HepG2 (cell line): ENCODE results near the gene PRSS38. TPM values are rescaled to one million over a fixed set of nuclear protein-coding genes. Genes with fewer than 3 reads are reported as not detected.

Source experiments
- ATAC-seq: fragments of 200-7000 bp; cut with Tn5 transposase; 3 replicates; pipeline ENCODE4 v1.9.1; 2020; ENCODE audit warnings: mild to moderate bottlenecking, moderate library complexity
- BruUV-seq: library from RNA; stranded (reverse); fragments of 400-500 nt; replicated peaks from 2 replicates; lab custom pipeline; 2021; lab: Mats Ljungman, UMichigan
- CTCF ChIA-PET: fragments of 300-600 bp; formaldehyde crosslinking; extraction: SDS; loops from one replicate; lab custom pipeline; 2021; ENCODE audit warnings: low total read pairs, inconsistent platforms, low intra/inter-chr PET ratio; lab: Yijun Ruan, JAX
- POLR2A ChIA-PET: fragments of 350-600 bp; sonication (Branson Sonifier 250); formaldehyde crosslinking; loops from one replicate; lab custom pipeline; 2020; ENCODE audit warnings: antibody characterized with exemption, inconsistent platforms; lab: Yijun Ruan, JAX
- DNase-seq: peaks from one replicate; pipeline ENCODE4 v3.0.0-alpha.2; 2015; ENCODE audit warnings: low spot score
- FAIRE-seq: peaks from 3 replicates; lab custom pipeline; 2011; peaks lifted over from hg19 to GRCh38; lab: Jason Lieb, UNC
- H2AFZ ChIP-seq: one replicate; pipeline ENCODE4 v1.6.1; 2011; ENCODE audit warnings: low read length, inconsistent platforms
- H3K27ac ChIP-seq: fragments of 300-600 bp; 3 replicates; pipeline ENCODE4 v1.8.0; 2011; ENCODE audit warnings: mixed run types, mild to moderate bottlenecking, mixed read lengths, low read length, inconsistent platforms; ENCODE audit not compliant: insufficient read depth; ENCODE audit errors: extremely low read length
- H3K27me3 ChIP-seq, 2 experiments: fragments of 200-600 bp in 1 of 2; 2 replicates in 1 of 2; 3 replicates in 1 of 2; pipeline versions ENCODE4 v1.6.0 to v1.8.0; 2011; ENCODE audit warnings: low read length in 2 of 2, mild to moderate bottlenecking in 2 of 2, moderate library complexity in 2 of 2, inconsistent platforms in 1 of 2; ENCODE audit not compliant: insufficient read depth in 2 of 2, control insufficient read depth in 1 of 2
- H3K36me3 ChIP-seq, 2 experiments: fragments of 200-600 bp in 1 of 2; replicated peaks in 1 of 2; 2 replicates in 1 of 2; 3 replicates in 1 of 2; pipeline versions ENCODE4 v1.5.1 to v1.8.0; 2011; ENCODE audit warnings: low read length in 2 of 2, inconsistent platforms in 1 of 2; ENCODE audit not compliant: insufficient read depth in 2 of 2, control insufficient read depth in 1 of 2
- H3K4me1 ChIP-seq: 2 replicates; pipeline ENCODE4 v1.5.1; 2012; ENCODE audit warnings: low read length, inconsistent platforms; ENCODE audit not compliant: insufficient read depth
- H3K4me2 ChIP-seq: 2 replicates; pipeline ENCODE4 v1.6.0; 2011; ENCODE audit warnings: low read depth, low read length, inconsistent platforms
- H3K4me3 ChIP-seq, 3 experiments: fragments of 200-600 bp in 1 of 3; sonication (generic), shearing (Covaris generic) in 1 of 3; replicated peaks in 1 of 3; 2 replicates each; pipeline ENCODE4 v1.5.1; 2011 to 2016; ENCODE audit warnings: low read length in 3 of 3, inconsistent platforms in 2 of 3, low read depth in 2 of 3, mild to moderate bottlenecking in 2 of 3, control low read depth in 1 of 3, mixed read lengths in 1 of 3; ENCODE audit not compliant: insufficient read depth in 1 of 3
- H3K79me2 ChIP-seq: one replicate; pipeline ENCODE4 v1.6.1; 2011; ENCODE audit warnings: low read length, inconsistent platforms; ENCODE audit not compliant: insufficient read depth
- H3K9ac ChIP-seq: 2 replicates; pipeline ENCODE4 v1.6.0; 2011; ENCODE audit warnings: mild to moderate bottlenecking, low read depth, low read length, inconsistent platforms; ENCODE audit not compliant: insufficient read depth
- H3K9me3 ChIP-seq: 2 replicates; pipeline ENCODE4 v1.5.1; 2012; ENCODE audit warnings: mild to moderate bottlenecking, low read length
- H4K20me1 ChIP-seq: 2 replicates; pipeline ENCODE4 v1.6.0; 2011; ENCODE audit warnings: inconsistent platforms, mild to moderate bottlenecking, low read length, moderate library complexity; ENCODE audit not compliant: insufficient read depth
- ATAD3A ChIP-seq: sonication (generic); formaldehyde crosslinking; IDR thresholded peaks from 2 replicates; pipeline ENCODE4 v1.4.0; 2020; ENCODE audit warnings: missing genetic modification reagents
- KDM2A ChIP-seq: sonication (generic); formaldehyde crosslinking; IDR thresholded peaks from 2 replicates; pipeline ENCODE4 v1.4.0; 2020; ENCODE audit warnings: low read depth, missing genetic modification reagents, borderline replicate concordance
- NKX3-1 ChIP-seq: sonication (generic); formaldehyde crosslinking; IDR thresholded peaks from 2 replicates; pipeline ENCODE4 v1.5.0; 2020; ENCODE audit warnings: missing genetic modification reagents
- SMC3 ChIP-seq: IDR thresholded peaks from 2 replicates; pipeline ENCODE4 v1.6.1; 2011; ENCODE audit warnings: low read length, improper control_type of control experiment
- ZNF34 ChIP-seq: sonication (generic); formaldehyde crosslinking; IDR thresholded peaks from 2 replicates; pipeline ENCODE4 v1.4.0; 2020; ENCODE audit warnings: mild to moderate bottlenecking, missing genetic modification reagents, borderline replicate concordance
- ZNF382 ChIP-seq: sonication (generic); formaldehyde crosslinking; IDR thresholded peaks from 2 replicates; pipeline ENCODE4 v1.5.0; 2020; ENCODE audit warnings: missing genetic modification reagents, mild to moderate bottlenecking, borderline replicate concordance
- ZNF557 ChIP-seq: sonication (generic); formaldehyde crosslinking; IDR thresholded peaks from 2 replicates; pipeline ENCODE4 v1.4.0; 2020; ENCODE audit warnings: missing genetic modification reagents
- ZNF720 ChIP-seq: sonication (generic); formaldehyde crosslinking; IDR thresholded peaks from 2 replicates; pipeline ENCODE4 v1.4.0; 2020; ENCODE audit warnings: missing genetic modification reagents
- in situ Hi-C: cut with HindIII; loops from 2 replicates; pipeline ENCODE4 v1.10.0; 2017; ENCODE audit warnings: low pct_unique_long_range_greater_than_20kb; ENCODE audit not compliant: extremely low pct_ligation_motif_present
- intact Hi-C: fragments of 100-400 bp; cut with micrococcal nuclease; formaldehyde crosslinking; loops from one replicate; pipeline ENCODE4 v1.10.0; 2022; ENCODE audit not compliant: unreplicated experiment
- polyA plus RNA-seq, 8 experiments: library from polyadenylated mRNA; depleted of rRNA in 3 of 8; stranded (reverse) in 7 of 8; unstranded in 1 of 8; fragments of >200 nt; fragmentation: Illumina TruSeq in 4 of 8; extraction: Trizol in 4 of 8; gene quantifications; 2 replicates each; pipeline versions ENCODE4 v1.2.1 to v1.2.3, GENCODE V29; 2011 to 2016; ENCODE audit warnings: low read depth in 4 of 8, missing spikeins in 1 of 8, mixed read lengths in 1 of 8; ENCODE audit not compliant: insufficient read depth in 1 of 8
- total RNA-seq, 5 experiments: library from RNA; depleted of rRNA; stranded (reverse); fragments of >200 nt; fragmentation: Illumina TruSeq; extraction: Trizol; gene quantifications; 2 replicates each; pipeline ENCODE4 v1.2.3, GENCODE V29; 2016; ENCODE audit warnings: low read depth in 1 of 5
- TF ChIP-seq, protein P1 (sequence below): sonication (generic); formaldehyde crosslinking; IDR thresholded peaks from 2 replicates; pipeline ENCODE4 v1.4.0; 2020; ENCODE audit warnings: mild to moderate bottlenecking, missing genetic modification reagents

Gene PRSS38
- total and polyA plus RNA-seq, 2 of the 13 experiments (the other 11 are each of a cell fraction or from before 2014, with no cell fraction given): not detected

DNA sequence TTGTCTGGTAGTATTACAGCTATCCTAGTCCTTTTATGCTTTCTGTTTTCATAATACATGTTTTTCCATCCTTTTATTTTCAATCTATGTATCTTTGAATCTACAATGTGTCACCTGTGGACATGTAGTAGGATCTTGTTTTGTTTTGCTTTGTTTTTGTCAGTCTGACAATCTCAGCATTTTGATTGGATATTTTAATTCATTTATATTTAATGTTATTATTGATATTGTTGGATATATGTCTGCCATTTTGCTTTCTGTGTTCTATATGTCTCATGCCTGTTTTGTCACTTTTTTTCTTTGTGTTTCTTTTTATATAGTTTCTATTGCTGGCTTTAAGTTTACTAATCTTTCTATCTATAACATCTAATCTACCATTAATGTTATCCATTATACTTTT, 11.5 kb upstream of the PRSS38 start:
- POLR2A ChIA-PET: no interaction called here
- Histone ChIP-seq H3K9ac (no peak overlapping the region), H3K4me1 (no peaks in the 10 kb centered on the region), H2AFZ (no peak overlapping the region), H4K20me1 (no peaks in the 10 kb centered on the region), H3K4me2 (no peak overlapping the region), H3K36me3 (no peaks in the 10 kb centered on the region), H3K9me3 (no peaks in the 10 kb centered on the region)
- DNase-seq (no peak), FAIRE-seq (no peak)
- intact Hi-C loops (loop anchor here (10.0 kb wide), 1 partner anchor 1049 kb away; no protein-coding TSS in a partner anchor), in situ Hi-C loops (no loop called here)
- TF ChIP-seq SMC3 (no peak), KDM2A (CRISPR knock-in tag) (no peak), ZNF557 (no peak), ZNF34 (no peak), ZNF720 (no peak), NKX3-1 (no peak), ZNF382 (CRISPR knock-in tag) (no peak), ATAD3A (CRISPR knock-in tag) (no peak)
- TF ChIP-seq, protein P1, sequence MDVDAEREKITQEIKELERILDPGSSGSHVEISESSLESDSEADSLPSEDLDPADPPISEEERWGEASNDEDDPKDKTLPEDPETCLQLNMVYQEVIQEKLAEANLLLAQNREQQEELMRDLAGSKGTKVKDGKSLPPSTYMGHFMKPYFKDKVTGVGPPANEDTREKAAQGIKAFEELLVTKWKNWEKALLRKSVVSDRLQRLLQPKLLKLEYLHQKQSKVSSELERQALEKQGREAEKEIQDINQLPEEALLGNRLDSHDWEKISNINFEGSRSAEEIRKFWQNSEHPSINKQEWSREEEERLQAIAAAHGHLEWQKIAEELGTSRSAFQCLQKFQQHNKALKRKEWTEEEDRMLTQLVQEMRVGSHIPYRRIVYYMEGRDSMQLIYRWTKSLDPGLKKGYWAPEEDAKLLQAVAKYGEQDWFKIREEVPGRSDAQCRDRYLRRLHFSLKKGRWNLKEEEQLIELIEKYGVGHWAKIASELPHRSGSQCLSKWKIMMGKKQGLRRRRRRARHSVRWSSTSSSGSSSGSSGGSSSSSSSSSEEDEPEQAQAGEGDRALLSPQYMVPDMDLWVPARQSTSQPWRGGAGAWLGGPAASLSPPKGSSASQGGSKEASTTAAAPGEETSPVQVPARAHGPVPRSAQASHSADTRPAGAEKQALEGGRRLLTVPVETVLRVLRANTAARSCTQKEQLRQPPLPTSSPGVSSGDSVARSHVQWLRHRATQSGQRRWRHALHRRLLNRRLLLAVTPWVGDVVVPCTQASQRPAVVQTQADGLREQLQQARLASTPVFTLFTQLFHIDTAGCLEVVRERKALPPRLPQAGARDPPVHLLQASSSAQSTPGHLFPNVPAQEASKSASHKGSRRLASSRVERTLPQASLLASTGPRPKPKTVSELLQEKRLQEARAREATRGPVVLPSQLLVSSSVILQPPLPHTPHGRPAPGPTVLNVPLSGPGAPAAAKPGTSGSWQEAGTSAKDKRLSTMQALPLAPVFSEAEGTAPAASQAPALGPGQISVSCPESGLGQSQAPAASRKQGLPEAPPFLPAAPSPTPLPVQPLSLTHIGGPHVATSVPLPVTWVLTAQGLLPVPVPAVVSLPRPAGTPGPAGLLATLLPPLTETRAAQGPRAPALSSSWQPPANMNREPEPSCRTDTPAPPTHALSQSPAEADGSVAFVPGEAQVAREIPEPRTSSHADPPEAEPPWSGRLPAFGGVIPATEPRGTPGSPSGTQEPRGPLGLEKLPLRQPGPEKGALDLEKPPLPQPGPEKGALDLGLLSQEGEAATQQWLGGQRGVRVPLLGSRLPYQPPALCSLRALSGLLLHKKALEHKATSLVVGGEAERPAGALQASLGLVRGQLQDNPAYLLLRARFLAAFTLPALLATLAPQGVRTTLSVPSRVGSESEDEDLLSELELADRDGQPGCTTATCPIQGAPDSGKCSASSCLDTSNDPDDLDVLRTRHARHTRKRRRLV (CRISPR knock-in tag): no peak
- TF ChIP-seq, all 625 proteins: peak for 0
- Histone ChIP-seq H3K4me3 (no peak overlapping the region), H3K27me3 (peaks cover 0 to 2% of the 10 kb centered on the region in 2 experiments; a peak in 1 of 5 replicates), H3K27ac (no peak overlapping the region), H3K79me2 (no peaks in the 10 kb centered on the region)
- CTCF ChIA-PET: no interaction called here
- no peak for ATAC-seq
- BruUV-seq: no TSS peak
